ENCODE results near the gene OPRD1. TPM values are rescaled to one million over a fixed set of nuclear protein-coding genes. Genes with fewer than 3 reads are reported as not detected.

OPRD1 gene
- total RNA-seq, 2 experiments from 2014 or later: not detected

DNA sequence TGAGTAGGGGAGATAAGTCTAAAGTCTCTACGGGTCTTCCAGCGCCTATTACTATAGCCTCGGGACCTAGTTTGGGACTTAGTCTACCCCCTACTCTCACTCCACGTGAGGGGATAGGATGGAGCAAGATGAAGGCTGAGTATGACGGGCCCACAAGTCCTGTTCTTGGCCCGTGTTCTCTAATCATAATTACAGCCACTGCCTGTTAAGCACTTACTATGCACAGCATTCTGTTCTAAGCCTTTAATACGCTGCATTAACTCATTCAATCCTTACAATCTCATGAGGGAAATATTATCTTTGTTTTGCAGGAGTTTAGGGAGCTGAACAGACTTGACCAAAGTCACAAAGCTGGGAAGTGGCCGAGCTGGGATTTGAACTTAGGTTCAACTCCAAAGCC is 78.5 kb downstream of the OPRD1 start:
- Histone ChIP-seq H4K20me1 (ENCODE audit: insufficient read depth, low read length) (no peaks in the 10 kb centered on the region), H3K4me2 (ENCODE audit: low read length) (no peak overlapping the region), H3K36me3 (ENCODE audit: insufficient read depth, low read length) (peaks cover 13% of the 10 kb centered on the region; the same call in 1 of the 2 replicates), H2AFZ (ENCODE audit: low read length) (no peak overlapping the region), H3K9me2 (ENCODE audit: insufficient read depth, low read length) (no peaks in the 10 kb centered on the region), H3K27ac (ENCODE audit: low read depth, low read length, poor library complexity, severe bottlenecking) (no peak overlapping the region), H3K4me1 (ENCODE audit: insufficient read depth, low read length, poor library complexity, severe bottlenecking) (peaks cover 20% of the 10 kb centered on the region), H3K79me2 (ENCODE audit: insufficient read depth, low read depth, low read length) (peaks cover 5% of the 10 kb centered on the region; the same call in 1 of the 2 replicates), H3K4me3 (ENCODE audit: low read depth, low read length, poor library complexity, severe bottlenecking) (no peak overlapping the region), H3K9me3 (ENCODE audit: low read length) (no peaks in the 10 kb centered on the region)
- intact Hi-C loops (cut with micrococcal nuclease; ENCODE audit: unreplicated experiment): no loop called here
- ChIA-PET POLR2A (no interaction called here), CTCF (ENCODE audit: unreplicated experiment) (no interaction called here)
- no peak for TF ChIP-seq EZH2phosphoT487 (IDR thresholded peaks at IDR 0.05; ENCODE audit: borderline replicate concordance, low read depth, low read length)
- TF ChIP-seq, protein P1, sequence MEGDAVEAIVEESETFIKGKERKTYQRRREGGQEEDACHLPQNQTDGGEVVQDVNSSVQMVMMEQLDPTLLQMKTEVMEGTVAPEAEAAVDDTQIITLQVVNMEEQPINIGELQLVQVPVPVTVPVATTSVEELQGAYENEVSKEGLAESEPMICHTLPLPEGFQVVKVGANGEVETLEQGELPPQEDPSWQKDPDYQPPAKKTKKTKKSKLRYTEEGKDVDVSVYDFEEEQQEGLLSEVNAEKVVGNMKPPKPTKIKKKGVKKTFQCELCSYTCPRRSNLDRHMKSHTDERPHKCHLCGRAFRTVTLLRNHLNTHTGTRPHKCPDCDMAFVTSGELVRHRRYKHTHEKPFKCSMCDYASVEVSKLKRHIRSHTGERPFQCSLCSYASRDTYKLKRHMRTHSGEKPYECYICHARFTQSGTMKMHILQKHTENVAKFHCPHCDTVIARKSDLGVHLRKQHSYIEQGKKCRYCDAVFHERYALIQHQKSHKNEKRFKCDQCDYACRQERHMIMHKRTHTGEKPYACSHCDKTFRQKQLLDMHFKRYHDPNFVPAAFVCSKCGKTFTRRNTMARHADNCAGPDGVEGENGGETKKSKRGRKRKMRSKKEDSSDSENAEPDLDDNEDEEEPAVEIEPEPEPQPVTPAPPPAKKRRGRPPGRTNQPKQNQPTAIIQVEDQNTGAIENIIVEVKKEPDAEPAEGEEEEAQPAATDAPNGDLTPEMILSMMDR (conservative IDR thresholded peaks at IDR 0.05; ENCODE audit: low read length): no peak
- BruUV-seq (replicated peaks): no TSS peak
- DNase-seq (ENCODE audit: low spot score): no peak

DNA sequence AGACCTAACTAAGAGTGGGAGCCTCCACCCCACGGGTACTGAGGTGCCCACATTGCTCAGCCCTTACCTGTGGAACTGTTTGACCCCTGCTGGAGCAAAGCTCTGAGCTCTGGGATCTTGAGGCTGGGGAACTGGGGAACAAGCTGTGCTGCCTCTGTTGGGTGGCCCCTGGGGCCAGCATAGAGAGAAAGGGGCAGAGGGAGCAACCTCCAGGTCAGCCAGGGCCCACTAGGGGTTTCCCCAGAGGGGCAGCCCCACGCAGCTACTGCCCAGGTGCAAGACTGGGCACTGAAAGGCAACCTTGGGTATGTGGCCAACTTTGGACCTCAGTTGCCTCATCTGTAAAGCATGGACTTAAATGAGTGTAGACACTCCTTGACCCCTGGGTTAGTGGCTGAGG is 78.9 kb downstream of the OPRD1 start:
- H3K4me1 ChIP-seq (ENCODE audit: insufficient read depth, low read length, poor library complexity, severe bottlenecking): peaks cover 16% of the 10 kb centered on the region
- no peak overlapping the region for H2AFZ ChIP-seq (ENCODE audit: low read length)
- DNase-seq (ENCODE audit: low spot score): no peak
- CTCF ChIA-PET (ENCODE audit: unreplicated experiment): no interaction called here
- H3K36me3 ChIP-seq (ENCODE audit: insufficient read depth, low read length): peaks cover 13% of the 10 kb centered on the region; the same call in 1 of the 2 replicates
- no peak for TF ChIP-seq EZH2phosphoT487 (IDR thresholded peaks at IDR 0.05; ENCODE audit: borderline replicate concordance, low read depth, low read length)
- TF ChIP-seq, protein P1 (conservative IDR thresholded peaks at IDR 0.05; ENCODE audit: low read length): no peak
- H3K9me3 ChIP-seq (ENCODE audit: low read length): no peaks in the 10 kb centered on the region
- intact Hi-C loops (cut with micrococcal nuclease; ENCODE audit: unreplicated experiment): no loop called here
- no peak overlapping the region for H3K4me3 ChIP-seq (ENCODE audit: low read depth, low read length, poor library complexity, severe bottlenecking)
- H3K79me2 ChIP-seq (ENCODE audit: insufficient read depth, low read depth, low read length): peaks cover 5% of the 10 kb centered on the region; the same call in 1 of the 2 replicates
- H3K9me2 ChIP-seq (ENCODE audit: insufficient read depth, low read length): no peaks in the 10 kb centered on the region
- no peak overlapping the region for H3K27ac ChIP-seq (ENCODE audit: low read depth, low read length, poor library complexity, severe bottlenecking)
- no peak overlapping the region for H3K4me2 ChIP-seq (ENCODE audit: low read length)
- POLR2A ChIA-PET: interaction anchor here (0.6 kb wide), 1 partner anchor 79 kb away, joined by 3 read pairs; no protein-coding TSS in a partner anchor
- no TSS peak for BruUV-seq (replicated peaks)
- no peaks in the 10 kb centered on the region for H4K20me1 ChIP-seq (ENCODE audit: insufficient read depth, low read length)

DNA sequence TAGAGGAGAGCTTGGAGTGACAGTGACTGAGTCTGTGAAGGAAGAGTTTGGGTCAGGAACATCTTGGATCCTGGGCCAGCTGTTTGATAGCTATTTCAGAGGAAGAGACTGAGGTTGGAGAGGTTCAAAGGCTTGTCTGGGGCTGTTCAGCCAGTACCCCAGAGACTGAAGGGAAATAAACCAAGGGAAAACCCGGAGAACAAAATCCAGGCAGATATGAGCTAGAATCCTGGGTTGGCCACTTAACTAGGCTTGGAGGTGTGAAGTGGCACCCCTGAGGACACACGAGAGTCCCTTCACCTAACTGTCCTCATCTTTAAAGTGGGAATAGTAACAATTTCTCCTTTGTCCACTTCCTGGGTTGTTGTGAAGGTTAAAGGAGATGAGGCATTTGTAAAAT is 79.3 kb downstream of the OPRD1 start:
- H3K4me3 ChIP-seq (ENCODE audit: low read depth, low read length, poor library complexity, severe bottlenecking): no peak overlapping the region
- intact Hi-C loops (cut with micrococcal nuclease; ENCODE audit: unreplicated experiment): no loop called here
- peaks cover 5% of the 10 kb centered on the region; the same call in 1 of the 2 replicates for H3K79me2 ChIP-seq (ENCODE audit: insufficient read depth, low read depth, low read length)
- peaks cover 13% of the 10 kb centered on the region; the same call in 1 of the 2 replicates for H3K36me3 ChIP-seq (ENCODE audit: insufficient read depth, low read length)
- no peak overlapping the region for H2AFZ ChIP-seq (ENCODE audit: low read length)
- H3K4me1 ChIP-seq (ENCODE audit: insufficient read depth, low read length, poor library complexity, severe bottlenecking): peaks cover 12% of the 10 kb centered on the region
- no peaks in the 10 kb centered on the region for H3K9me2 ChIP-seq (ENCODE audit: insufficient read depth, low read length)
- no peaks in the 10 kb centered on the region for H4K20me1 ChIP-seq (ENCODE audit: insufficient read depth, low read length)
- BruUV-seq (replicated peaks): no TSS peak
- no peak for TF ChIP-seq EZH2phosphoT487 (IDR thresholded peaks at IDR 0.05; ENCODE audit: borderline replicate concordance, low read depth, low read length)
- TF ChIP-seq, protein P1 (conservative IDR thresholded peaks at IDR 0.05; ENCODE audit: low read length): no peak
- H3K27ac ChIP-seq (ENCODE audit: low read depth, low read length, poor library complexity, severe bottlenecking): no peak overlapping the region
- H3K9me3 ChIP-seq (ENCODE audit: low read length): no peaks in the 10 kb centered on the region
- CTCF ChIA-PET (ENCODE audit: unreplicated experiment): no interaction called here
- no peak for DNase-seq (ENCODE audit: low spot score)
- no peak overlapping the region for H3K4me2 ChIP-seq (ENCODE audit: low read length)
- POLR2A ChIA-PET: interaction anchor here (0.6 kb wide), 1 partner anchor 79 kb away, joined by 3 read pairs; no protein-coding TSS in a partner anchor

Measured in OCI-LY7 (cell line).